A549 (cell line): ENCODE data around the gene VSTM4. TPM values are rescaled to one million over a fixed set of nuclear protein-coding genes. Genes with fewer than 3 reads are reported as not detected.

ENCODE experiments used
- ATAC-seq, 2 experiments: fragments of 200-7000 bp in 1 of 2; fragments of >200 bp in 1 of 2; cut with Nextera tagmentation in 1 of 2; cut with Tn5 transposase in 1 of 2; 3 replicates each; pipeline versions ENCODE4 v1.8.0 to v1.9.1; 2018 to 2020; ENCODE audit warnings: mild to moderate bottlenecking in 1 of 2, moderate library complexity in 1 of 2
- CTCF ChIA-PET: fragments of 300-600 bp; sonication (Branson Sonifier 250); formaldehyde crosslinking; extraction: SDS; loops from one replicate; lab custom pipeline; 2021; ENCODE audit warnings: antibody characterized with exemption, inconsistent platforms; lab: Yijun Ruan, JAX
- POLR2A ChIA-PET: fragments of 350-600 bp; formaldehyde crosslinking; extraction: SDS; loops from one replicate; lab custom pipeline; 2021; ENCODE audit warnings: antibody characterized with exemption, inconsistent platforms; lab: Yijun Ruan, JAX
- DNase-seq, 2 experiments: peaks; one replicate each; pipeline versions ENCODE4 v3.0.0 to v3.0.0-alpha.2; 2011 to 2016; ENCODE audit warnings: low read depth in 1 of 2, low spot score in 1 of 2
- FAIRE-seq: peaks from 2 replicates; lab custom pipeline; 2011; peaks lifted over from hg19 to GRCh38; lab: Jason Lieb, UNC
- H3K27ac ChIP-seq, 2 experiments: fragments of >200 bp; sonication (Bioruptor Twin); formaldehyde crosslinking; 3 replicates each; pipeline ENCODE4 v1.5.1; 2016 to 2017
- H3K4me1 ChIP-seq: fragments of >200 bp; sonication (Bioruptor Twin); formaldehyde crosslinking; 3 replicates; pipeline ENCODE4 v1.6.1; 2016
- H3K4me2 ChIP-seq: fragments of >200 bp; sonication (Bioruptor Twin); formaldehyde crosslinking; 3 replicates; pipeline ENCODE4 v1.6.1; 2016
- H3K4me3 ChIP-seq: fragments of >200 bp; sonication (Bioruptor Twin); formaldehyde crosslinking; 3 replicates; pipeline ENCODE4 v1.5.1; 2016
- H3K9me3 ChIP-seq: fragments of >200 bp; sonication (Bioruptor Twin); formaldehyde crosslinking; 3 replicates; pipeline ENCODE4 v1.6.1; 2016
- CEBPB ChIP-seq, 2 experiments: fragments of >200 bp in 1 of 2; sonication (Bioruptor Twin) in 1 of 2; formaldehyde crosslinking in 1 of 2; IDR thresholded peaks; 2 replicates each; pipeline ENCODE4 v1.6.1; 2012 to 2016
- EHF ChIP-seq: fragments of 250-450 bp; sonication (Bioruptor Pico); IDR thresholded peaks from 2 replicates; pipeline ENCODE4 v1.5.0; 2020; ENCODE audit warnings: mild to moderate bottlenecking
- EHMT2 ChIP-seq: fragments of 200-600 bp; sonication (generic); IDR thresholded peaks from 2 replicates; pipeline ENCODE4 v1.6.1; 2016; ENCODE audit warnings: antibody characterized with exemption, low read depth, mild to moderate bottlenecking, moderate library complexity
- FOSB ChIP-seq: fragments of 250-450 bp; sonication (Bioruptor Pico); IDR thresholded peaks from 2 replicates; pipeline ENCODE4 v1.5.0; 2020; ENCODE audit warnings: mild to moderate bottlenecking, moderate library complexity
- FOSL2 ChIP-seq, 2 experiments: fragments of 450-650 bp in 1 of 2; fragments of >200 bp in 1 of 2; sonication (Bioruptor Twin) in 1 of 2; formaldehyde crosslinking; IDR thresholded peaks; 2 replicates each; pipeline versions ENCODE4 v1.5.0 to v1.6.1; 2016 to 2020; ENCODE audit warnings: mild to moderate bottlenecking in 1 of 2, moderate library complexity in 1 of 2
- FOXS1 ChIP-seq: fragments of 250-450 bp; sonication (Bioruptor Pico); IDR thresholded peaks from 2 replicates; pipeline ENCODE4 v1.5.0; 2020; ENCODE audit warnings: mild to moderate bottlenecking, moderate library complexity
- HEYL ChIP-seq: fragments of 250-450 bp; sonication (Bioruptor Pico); IDR thresholded peaks from 2 replicates; pipeline ENCODE4 v1.8.0; 2021; ENCODE audit warnings: mild to moderate bottlenecking, moderate library complexity
- JUN ChIP-seq, 2 experiments: fragments of >200 bp; sonication (Bioruptor Twin); formaldehyde crosslinking; IDR thresholded peaks; 2 replicates in 1 of 2; 3 replicates in 1 of 2; pipeline ENCODE4 v1.6.1; 2016 to 2017
- JUNB ChIP-seq: fragments of >200 bp; sonication (Bioruptor Twin); formaldehyde crosslinking; IDR thresholded peaks from 2 replicates; pipeline ENCODE4 v1.6.1; 2016
- KDM5A ChIP-seq: fragments of 200-600 bp; sonication (generic); IDR thresholded peaks from 2 replicates; pipeline ENCODE4 v1.6.1; 2016; ENCODE audit warnings: antibody characterized with exemption, mild to moderate bottlenecking
- MAZ ChIP-seq: fragments of 150-350 bp; IDR thresholded peaks from 2 replicates; pipeline ENCODE4 v1.6.1; 2014; ENCODE audit warnings: antibody characterized with exemption, low read depth, low read length, borderline replicate concordance
- NFE2L2 ChIP-seq: fragments of 150-350 bp; conservative IDR thresholded peaks from 2 replicates; pipeline ENCODE4 v1.6.1; 2014; ENCODE audit warnings: low read length
- NR3C1 ChIP-seq: fragments of >200 bp; sonication (Bioruptor Twin); formaldehyde crosslinking; IDR thresholded peaks from 3 replicates; pipeline ENCODE4 v1.6.1; 2017
- RFX5 ChIP-seq: fragments of 450-650 bp; IDR thresholded peaks from 2 replicates; pipeline ENCODE4 v1.7.1; 2014; ENCODE audit warnings: antibody characterized with exemption, mild to moderate bottlenecking, moderate library complexity
- RNF2 ChIP-seq: fragments of 200-600 bp; sonication (generic); IDR thresholded peaks from 2 replicates; pipeline ENCODE4 v1.6.1; 2016; ENCODE audit warnings: low read depth, mild to moderate bottlenecking, antibody characterized with exemption, moderate library complexity, borderline replicate concordance
- TP53 ChIP-seq: fragments of 250-450 bp; sonication (Bioruptor Pico); IDR thresholded peaks from 2 replicates; pipeline ENCODE4 v1.5.0; 2021; ENCODE audit warnings: mild to moderate bottlenecking, moderate library complexity
- ZC3H11A ChIP-seq: fragments of 450-650 bp; IDR thresholded peaks from 2 replicates; pipeline ENCODE4 v1.6.1; 2014; ENCODE audit warnings: antibody characterized with exemption, mild to moderate bottlenecking
- WGBS: methylation state at CpG from one replicate; pipeline ENCODE4 v1.1.6; 2017; ENCODE audit errors: missing lambda C conversion rate; 5-methylcytosine and 5-hydroxymethylcytosine counted together
- polyA plus RNA-seq, 4 experiments: library from polyadenylated mRNA; depleted of rRNA in 3 of 4; stranded (reverse); fragments of >200 nt; fragmentation: RNase III in 1 of 4; extraction: RNeasy Plus Mini Kit Qiagen cat#74134 plus additional on column Dnase treatment in 1 of 4; gene quantifications; 2 replicates in 3 of 4; 3 replicates in 1 of 4; pipeline ENCODE4 v1.2.3, GENCODE V29; 2011 to 2017
- TF ChIP-seq, protein P1 (sequence below): IDR thresholded peaks from 2 replicates; pipeline ENCODE4 v1.6.1; 2012
- TF ChIP-seq, protein P2 (sequence below): fragments of 200-600 bp; sonication (generic); IDR thresholded peaks from 2 replicates; pipeline ENCODE4 v1.6.1; 2016; ENCODE audit warnings: antibody characterized with exemption, mild to moderate bottlenecking, moderate library complexity

The VSTM4 gene
- polyA plus RNA-seq, 2 of the 4 experiments (the other 2 are of a cell fraction): 0.18 to 0.53 TPM

- H3K9me3 ChIP-seq: no peaks in the 10 kb centered on the region
- POLR2A ChIA-PET: no interaction called here
- H3K4me1 ChIP-seq: no peaks in the 10 kb centered on the region
- ATAC-seq: no peak
- WGBS: 35% methylated on average over 6 of the region's 6 CpGs
- no peak overlapping the region for H3K4me3 ChIP-seq
- CTCF ChIA-PET: interaction anchor here (1.0 to 1.3 kb wide), 2 partner anchors 10 to 462 kb away, joined by 3 read pairs; no protein-coding TSS in a partner anchor
- no peak for TF ChIP-seq EHMT2
- TF ChIP-seq JUNB: no peak
- TF ChIP-seq NR3C1: no peak
- no peak for TF ChIP-seq JUN (IDR thresholded peaks at IDR 0.05)
- TF ChIP-seq HEYL (CRISPR knock-in tag): no peak
- TF ChIP-seq, protein P1, sequence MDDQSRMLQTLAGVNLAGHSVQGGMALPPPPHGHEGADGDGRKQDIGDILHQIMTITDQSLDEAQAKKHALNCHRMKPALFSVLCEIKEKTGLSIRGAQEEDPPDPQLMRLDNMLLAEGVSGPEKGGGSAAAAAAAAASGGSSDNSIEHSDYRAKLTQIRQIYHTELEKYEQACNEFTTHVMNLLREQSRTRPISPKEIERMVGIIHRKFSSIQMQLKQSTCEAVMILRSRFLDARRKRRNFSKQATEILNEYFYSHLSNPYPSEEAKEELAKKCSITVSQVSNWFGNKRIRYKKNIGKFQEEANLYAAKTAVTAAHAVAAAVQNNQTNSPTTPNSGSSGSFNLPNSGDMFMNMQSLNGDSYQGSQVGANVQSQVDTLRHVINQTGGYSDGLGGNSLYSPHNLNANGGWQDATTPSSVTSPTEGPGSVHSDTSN: no peak
- no peak for TF ChIP-seq FOXS1
- TF ChIP-seq, protein P2, sequence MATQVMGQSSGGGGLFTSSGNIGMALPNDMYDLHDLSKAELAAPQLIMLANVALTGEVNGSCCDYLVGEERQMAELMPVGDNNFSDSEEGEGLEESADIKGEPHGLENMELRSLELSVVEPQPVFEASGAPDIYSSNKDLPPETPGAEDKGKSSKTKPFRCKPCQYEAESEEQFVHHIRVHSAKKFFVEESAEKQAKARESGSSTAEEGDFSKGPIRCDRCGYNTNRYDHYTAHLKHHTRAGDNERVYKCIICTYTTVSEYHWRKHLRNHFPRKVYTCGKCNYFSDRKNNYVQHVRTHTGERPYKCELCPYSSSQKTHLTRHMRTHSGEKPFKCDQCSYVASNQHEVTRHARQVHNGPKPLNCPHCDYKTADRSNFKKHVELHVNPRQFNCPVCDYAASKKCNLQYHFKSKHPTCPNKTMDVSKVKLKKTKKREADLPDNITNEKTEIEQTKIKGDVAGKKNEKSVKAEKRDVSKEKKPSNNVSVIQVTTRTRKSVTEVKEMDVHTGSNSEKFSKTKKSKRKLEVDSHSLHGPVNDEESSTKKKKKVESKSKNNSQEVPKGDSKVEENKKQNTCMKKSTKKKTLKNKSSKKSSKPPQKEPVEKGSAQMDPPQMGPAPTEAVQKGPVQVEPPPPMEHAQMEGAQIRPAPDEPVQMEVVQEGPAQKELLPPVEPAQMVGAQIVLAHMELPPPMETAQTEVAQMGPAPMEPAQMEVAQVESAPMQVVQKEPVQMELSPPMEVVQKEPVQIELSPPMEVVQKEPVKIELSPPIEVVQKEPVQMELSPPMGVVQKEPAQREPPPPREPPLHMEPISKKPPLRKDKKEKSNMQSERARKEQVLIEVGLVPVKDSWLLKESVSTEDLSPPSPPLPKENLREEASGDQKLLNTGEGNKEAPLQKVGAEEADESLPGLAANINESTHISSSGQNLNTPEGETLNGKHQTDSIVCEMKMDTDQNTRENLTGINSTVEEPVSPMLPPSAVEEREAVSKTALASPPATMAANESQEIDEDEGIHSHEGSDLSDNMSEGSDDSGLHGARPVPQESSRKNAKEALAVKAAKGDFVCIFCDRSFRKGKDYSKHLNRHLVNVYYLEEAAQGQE: no peak
- TF ChIP-seq TP53 (CRISPR knock-in tag): no peak
- DNase-seq: no peak
- H3K27ac ChIP-seq: no peak overlapping the region
- H3K4me2 ChIP-seq: no peak overlapping the region
- FAIRE-seq: no peak
These were observed 3.2 kb upstream of the VSTM4 start for GRCh38 chr10:49118430-49119074.

DNA sequence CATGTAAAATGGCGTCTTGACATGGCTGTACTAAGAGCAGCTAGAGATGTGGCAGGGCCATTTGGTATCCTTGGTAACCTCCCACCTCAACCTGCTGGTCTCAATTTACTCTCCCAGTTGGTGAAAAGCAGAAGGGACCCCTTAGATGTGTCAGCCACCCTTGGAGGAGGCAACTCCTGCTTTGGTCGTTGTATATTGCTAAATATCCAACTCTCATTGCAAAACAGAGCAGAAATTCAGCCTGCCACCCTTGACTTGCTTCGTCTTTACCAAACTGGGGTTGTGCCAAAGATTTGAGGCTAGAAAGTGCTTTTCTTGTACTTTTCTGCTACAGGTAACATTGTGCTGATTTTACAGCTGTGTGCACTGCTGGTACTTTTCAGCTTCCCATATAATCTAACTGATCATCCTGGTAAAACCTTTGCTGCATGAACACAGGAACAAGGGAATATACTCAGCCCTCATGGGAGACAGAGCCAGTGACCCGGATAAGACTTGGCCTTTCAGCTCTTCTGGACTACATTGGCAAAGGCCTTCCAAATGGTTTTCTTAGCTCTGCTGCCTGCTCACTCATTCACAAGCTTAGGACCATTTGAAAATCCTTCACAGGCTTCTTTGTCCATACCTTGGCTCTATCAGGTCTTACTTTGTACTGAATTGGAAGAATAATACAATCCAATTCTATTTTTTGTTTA is 2.2 kb upstream of the VSTM4 start:
- Histone ChIP-seq H3K4me3 (no peak overlapping the region), H3K4me1 (no peaks in the 10 kb centered on the region), H3K4me2 (no peak overlapping the region), H3K9me3 (no peaks in the 10 kb centered on the region), H3K27ac (no peak overlapping the region)
- TF ChIP-seq KDM5A (no peak), CEBPB (IDR thresholded peaks at IDR 0.05) (no peak), NFE2L2 (no peak), RFX5 (no peak), EHF (CRISPR knock-in tag) (no peak), MAZ (no peak)
- FAIRE-seq (no peak), DNase-seq (no peak), ATAC-seq (no peak)
- WGBS: 51% methylated on average over 4 of the region's 4 CpGs
- ChIA-PET CTCF (interaction anchor here (0.8 to 1.3 kb wide), 3 partner anchors 11 to 461 kb away, joined by 3 to 5 read pairs (median 3); no protein-coding TSS in a partner anchor), POLR2A (no interaction called here)

GRCh38 chr10:49116509-49117375 is 1.4 kb upstream of the VSTM4 start:
- CTCF ChIA-PET: no interaction called here
- no peak for TF ChIP-seq RNF2
- TF ChIP-seq ZC3H11A: no peak
- TF ChIP-seq FOSL2 (IDR thresholded peaks at IDR 0.05): no peak
- no peak for TF ChIP-seq FOSL2 (CRISPR knock-in tag; IDR thresholded peaks at IDR 0.05)
- no peak for TF ChIP-seq FOSB (CRISPR knock-in tag)
- 60% methylated on average over 5 of the region's 5 CpGs for WGBS
- Histone ChIP-seq H3K27ac (no peak overlapping the region), H3K4me1 (no peaks in the 10 kb centered on the region), H3K4me3 (no peak overlapping the region), H3K9me3 (no peaks in the 10 kb centered on the region), H3K4me2 (no peak overlapping the region)
- POLR2A ChIA-PET: no interaction called here
- FAIRE-seq (no peak), ATAC-seq (no peak), DNase-seq (no peak)
